Muscle layer of duodenum (tissue), 2 donors: Measurements from ENCODE around the gene SAMD4B.

Experiments used
- H3K27ac ChIP-seq: one replicate; pipeline ENCODE4 v1.7.0; 2013; ENCODE audit warnings: mild to moderate bottlenecking, low read length
- H3K27me3 ChIP-seq: one replicate; pipeline ENCODE4 v1.7.0; 2013; ENCODE audit warnings: low read depth, mild to moderate bottlenecking, control low read depth, low read length
- H3K36me3 ChIP-seq, 2 donors: one replicate each; pipeline ENCODE4 v1.7.0; 2013; ENCODE audit warnings: low read length in 2 of 2, control low read depth in 1 of 2, mild to moderate bottlenecking in 1 of 2; ENCODE audit not compliant: insufficient read depth in 2 of 2, control insufficient read depth in 1 of 2
- H3K4me1 ChIP-seq, 2 donors: one replicate each; pipeline ENCODE4 v1.7.0; 2013; ENCODE audit warnings: low read length in 2 of 2, mild to moderate bottlenecking in 2 of 2, control low read depth in 1 of 2, moderate library complexity in 1 of 2; ENCODE audit not compliant: insufficient read depth in 2 of 2, control insufficient read depth in 1 of 2
- H3K4me3 ChIP-seq, 2 donors: one replicate each; pipeline ENCODE4 v1.7.0; 2013; ENCODE audit warnings: low read length in 2 of 2, low read depth in 1 of 2, mild to moderate bottlenecking in 1 of 2
- H3K9me3 ChIP-seq, 2 donors: one replicate each; pipeline ENCODE4 v1.7.0; 2013; ENCODE audit warnings: low read length in 2 of 2, control low read depth in 1 of 2, mild to moderate bottlenecking in 1 of 2; ENCODE audit not compliant: control insufficient read depth in 1 of 2
- donor health status: healthy.

The SAMD4B gene

GRCh38 chr19:39427707-39428106 is 85.5 kb downstream of the SAMD4B start:
- Histone ChIP-seq H3K27me3 (no peaks in the 10 kb centered on the region), H3K4me1 (peaks cover 0 to 14% of the 10 kb centered on the region in 2 donors), H3K4me3 (no peak overlapping the region), H3K9me3 (no peaks in the 10 kb centered on the region), H3K27ac (no peak overlapping the region), H3K36me3 (peaks cover 4 to 20% of the 10 kb centered on the region in 2 donors)

GRCh38 chr19:39428283-39429112 is 86.3 kb downstream of the SAMD4B start:
- Histone ChIP-seq H3K9me3 (no peaks in the 10 kb centered on the region), H3K27ac (peak overlapping the region; percentile 80), H3K4me1 (peaks cover 0 to 14% of the 10 kb centered on the region in 2 donors), H3K27me3 (no peaks in the 10 kb centered on the region), H3K36me3 (peaks cover 12 to 20% of the 10 kb centered on the region in 2 donors), H3K4me3 (peak overlapping the region in 1 of 2 donors; percentile 12)

GRCh38 chr19:39430675-39431593 is 88.7 kb downstream of the SAMD4B start:
- peaks cover 12 to 31% of the 10 kb centered on the region in 2 donors for H3K4me1 ChIP-seq
- H3K27ac ChIP-seq, result peak overlapping the region; percentile 53
- no peaks in the 10 kb centered on the region for H3K27me3 ChIP-seq
- H3K36me3 ChIP-seq, result peaks cover 19 to 21% of the 10 kb centered on the region in 2 donors
- H3K4me3 ChIP-seq, result no peak overlapping the region
- H3K9me3 ChIP-seq, result no peaks in the 10 kb centered on the region

DNA sequence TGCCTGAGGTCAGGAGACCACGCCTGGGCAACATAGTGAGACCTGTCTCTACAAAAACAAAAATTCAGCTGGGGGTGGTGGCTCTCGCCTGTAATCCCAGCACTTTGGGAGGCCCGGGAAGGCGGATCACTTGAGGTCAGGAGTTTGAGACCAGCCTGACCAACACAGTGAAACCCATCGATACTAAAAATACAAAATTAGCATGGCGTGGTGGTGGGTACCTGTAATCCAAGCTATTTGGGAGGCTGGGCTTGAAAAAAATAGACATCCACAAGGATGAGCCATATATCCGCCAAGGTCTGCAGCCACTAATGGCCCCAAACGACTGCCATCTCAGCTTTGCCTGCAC is 90.4 kb downstream of the SAMD4B start:
- H3K36me3 ChIP-seq, result peaks cover 19 to 21% of the 10 kb centered on the region in 2 donors
- H3K27me3 ChIP-seq, result no peaks in the 10 kb centered on the region
- no peak overlapping the region for H3K4me3 ChIP-seq
- H3K4me1 ChIP-seq, result peaks cover 16 to 31% of the 10 kb centered on the region in 2 donors
- no peak overlapping the region for H3K27ac ChIP-seq
- no peaks in the 10 kb centered on the region for H3K9me3 ChIP-seq

GRCh38 chr19:39433480-39434079 is 91.4 kb downstream of the SAMD4B start:
- H3K27me3 ChIP-seq, result no peaks in the 10 kb centered on the region
- H3K4me3 ChIP-seq, result peak overlapping the region in 1 of 2 donors; percentile 91
- peaks cover 16 to 25% of the 10 kb centered on the region in 2 donors for H3K4me1 ChIP-seq
- peaks cover 19 to 21% of the 10 kb centered on the region in 2 donors for H3K36me3 ChIP-seq
- no peaks in the 10 kb centered on the region for H3K9me3 ChIP-seq
- peak overlapping the region; percentile 72 for H3K27ac ChIP-seq

GRCh38 chr19:39434123-39435076 is 92.2 kb downstream of the SAMD4B start:
- Histone ChIP-seq H3K27me3 (no peaks in the 10 kb centered on the region), H3K4me3 (peak overlapping the region; percentile 91 to 96), H3K36me3 (peaks cover 19 to 21% of the 10 kb centered on the region in 2 donors), H3K4me1 (peaks cover 16 to 17% of the 10 kb centered on the region in 2 donors), H3K27ac (peak overlapping the region; percentile 72), H3K9me3 (no peaks in the 10 kb centered on the region)
